Measurements from ENCODE around the gene STK32B. TPM values are rescaled to one million over a fixed set of nuclear protein-coding genes. Genes with fewer than 3 reads are reported as not detected.
"Not testable (repeated sequence)": the region's sequence is repeated elsewhere in the genome, so short reads cannot be mapped to it uniquely, and the experiment has no call there.

The STK32B gene
- total and polyA plus RNA-seq, 12 donors = 0.16 to 6.8 (median 0.52) TPM

DNA sequence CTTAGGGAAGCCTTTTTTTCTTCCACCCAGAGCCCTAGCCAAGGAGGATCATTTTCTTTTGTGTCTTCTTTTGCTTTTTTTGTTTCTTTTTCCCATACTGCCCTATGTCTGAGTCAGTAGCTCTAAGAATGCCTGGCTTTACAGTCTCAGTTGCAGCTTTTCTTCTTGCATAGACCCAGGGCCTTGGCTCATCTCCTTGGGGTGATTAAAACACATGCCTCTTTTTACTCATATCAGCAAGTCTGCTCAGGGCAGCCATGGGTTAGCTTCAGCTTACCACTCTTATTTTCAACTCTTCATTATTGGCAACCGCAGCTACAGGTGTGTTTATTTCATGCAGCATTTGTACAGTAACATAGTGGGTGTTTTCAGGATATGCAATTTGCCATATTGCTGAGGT is 196.5 kb downstream of the STK32B start:
- TF ChIP-seq POLR2A (IDR thresholded peaks at IDR 0.05) = no peak
- TF ChIP-seq, protein P1, sequence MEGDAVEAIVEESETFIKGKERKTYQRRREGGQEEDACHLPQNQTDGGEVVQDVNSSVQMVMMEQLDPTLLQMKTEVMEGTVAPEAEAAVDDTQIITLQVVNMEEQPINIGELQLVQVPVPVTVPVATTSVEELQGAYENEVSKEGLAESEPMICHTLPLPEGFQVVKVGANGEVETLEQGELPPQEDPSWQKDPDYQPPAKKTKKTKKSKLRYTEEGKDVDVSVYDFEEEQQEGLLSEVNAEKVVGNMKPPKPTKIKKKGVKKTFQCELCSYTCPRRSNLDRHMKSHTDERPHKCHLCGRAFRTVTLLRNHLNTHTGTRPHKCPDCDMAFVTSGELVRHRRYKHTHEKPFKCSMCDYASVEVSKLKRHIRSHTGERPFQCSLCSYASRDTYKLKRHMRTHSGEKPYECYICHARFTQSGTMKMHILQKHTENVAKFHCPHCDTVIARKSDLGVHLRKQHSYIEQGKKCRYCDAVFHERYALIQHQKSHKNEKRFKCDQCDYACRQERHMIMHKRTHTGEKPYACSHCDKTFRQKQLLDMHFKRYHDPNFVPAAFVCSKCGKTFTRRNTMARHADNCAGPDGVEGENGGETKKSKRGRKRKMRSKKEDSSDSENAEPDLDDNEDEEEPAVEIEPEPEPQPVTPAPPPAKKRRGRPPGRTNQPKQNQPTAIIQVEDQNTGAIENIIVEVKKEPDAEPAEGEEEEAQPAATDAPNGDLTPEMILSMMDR (IDR thresholded peaks at IDR 0.05) = no peak
- Histone ChIP-seq H3K27ac (no peak overlapping the region), H3K27me3 (no peaks in the 10 kb centered on the region), H3K36me3 (replicated peaks in 1 of 2) (no peaks in the 10 kb centered on the region), H3K4me1 (replicated peaks in 1 of 2) (no peaks in the 10 kb centered on the region), H3K4me3 (no peak overlapping the region), H3K9me3 (replicated peaks in 1 of 3) (no peaks in the 10 kb centered on the region)
- no peak for DNase-seq
- 73 to 90% (median 85%) methylated on average over 1 of the region's 1 CpG for WGBS, 4 donors
- intact Hi-C loops (cut with DNase I) = no loop called here

DNA sequence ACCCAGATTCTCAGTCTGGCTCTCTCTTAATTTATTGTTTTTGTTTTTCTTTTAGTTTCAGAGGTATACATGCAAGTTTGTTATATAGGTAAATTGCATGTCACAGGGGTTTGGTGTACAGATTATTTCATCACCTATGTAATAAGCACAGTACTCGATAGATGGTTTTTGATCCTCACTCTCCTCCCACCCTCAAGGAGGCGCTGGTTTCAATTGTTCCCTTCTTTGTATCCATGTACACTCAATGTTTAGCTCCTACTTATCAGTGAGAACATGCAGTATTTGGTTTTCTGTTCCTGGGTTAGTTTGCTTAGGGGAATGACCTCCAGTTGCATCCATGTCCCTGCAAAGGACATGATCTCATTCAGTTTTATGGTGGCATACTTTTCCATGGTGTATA is 198.4 kb downstream of the STK32B start:
- no peak for DNase-seq
- H3K27ac ChIP-seq = no peak overlapping the region
- TF ChIP-seq, protein P1 (IDR thresholded peaks at IDR 0.05) = no peak
- TF ChIP-seq POLR2A (IDR thresholded peaks at IDR 0.05) = no peak
- intact Hi-C loops (cut with DNase I) = no loop called here
- no peaks in the 10 kb centered on the region for H3K9me3 ChIP-seq (replicated peaks in 1 of 3)
- H3K36me3 ChIP-seq (replicated peaks in 1 of 2) = no peaks in the 10 kb centered on the region
- H3K27me3 ChIP-seq = no peaks in the 10 kb centered on the region
- H3K4me3 ChIP-seq = no peak overlapping the region
- WGBS, 4 donors = 57 to 65% (median 64%) methylated on average over 2 of the region's 2 CpGs
- H3K4me1 ChIP-seq (replicated peaks in 1 of 2) = no peaks in the 10 kb centered on the region

GRCh38 chr4:5250536-5250935 is 199.3 kb downstream of the STK32B start:
- DNase-seq; H3K27me3 ChIP-seq; H3K36me3 ChIP-seq (replicated peaks in 1 of 2); intact Hi-C loops (cut with DNase I); H3K9me3 ChIP-seq (replicated peaks in 1 of 3); H3K4me3 ChIP-seq; H3K27ac ChIP-seq; H3K4me1 ChIP-seq (replicated peaks in 1 of 2): not testable (repeated sequence)
- 77 to 88% (median 81%) methylated on average over 5 of the region's 5 CpGs for WGBS, 4 donors

DNA sequence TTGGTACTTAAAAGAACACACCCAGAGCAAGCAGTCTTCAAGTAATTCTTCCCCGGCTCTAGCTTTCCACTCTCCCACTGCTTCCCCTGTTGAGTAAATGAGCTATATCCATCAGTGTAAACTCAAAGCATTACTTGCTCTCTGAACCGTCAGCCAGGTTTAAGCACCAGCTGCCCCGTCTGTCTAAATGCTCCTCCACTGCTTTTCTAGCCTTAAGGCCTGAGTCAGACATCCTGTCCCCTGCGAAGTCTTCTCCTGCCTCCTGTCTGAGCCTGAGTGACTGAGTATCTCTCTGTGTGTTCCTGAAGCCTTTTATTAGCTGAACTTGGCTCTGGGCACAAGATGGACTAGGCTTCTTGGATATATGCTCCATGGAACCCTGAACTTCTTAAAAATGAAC is 205.1 kb downstream of the STK32B start:
- no peak overlapping the region for H3K4me3 ChIP-seq
- 69 to 87% (median 79%) methylated on average over 4 of the region's 4 CpGs for WGBS, 4 donors

GRCh38 chr4:5257086-5257485 is 205.8 kb downstream of the STK32B start:
- no peaks in the 10 kb centered on the region for H3K9me3 ChIP-seq (replicated peaks in 1 of 3)
- H3K27me3 ChIP-seq = no peaks in the 10 kb centered on the region
- H3K27ac ChIP-seq = no peak overlapping the region
- no peak for DNase-seq
- intact Hi-C loops (cut with DNase I) = no loop called here
- no peak overlapping the region for H3K4me3 ChIP-seq
- TF ChIP-seq, protein P1 (IDR thresholded peaks at IDR 0.05) = no peak
- no peak for TF ChIP-seq POLR2A (IDR thresholded peaks at IDR 0.05)
- WGBS, 4 donors = 66 to 88% (median 79%) methylated on average over 2 of the region's 2 CpGs
- H3K4me1 ChIP-seq (replicated peaks in 1 of 2) = no peaks in the 10 kb centered on the region
- no peaks in the 10 kb centered on the region for H3K36me3 ChIP-seq (replicated peaks in 1 of 2)

More for the DNA sequence above, 205.1 kb downstream of the STK32B start:
- Histone ChIP-seq H3K4me1 (replicated peaks in 1 of 2) (no peaks in the 10 kb centered on the region), H3K9me3 (replicated peaks in 1 of 3) (no peaks in the 10 kb centered on the region), H3K36me3 (replicated peaks in 1 of 2) (no peaks in the 10 kb centered on the region), H3K27me3 (no peaks in the 10 kb centered on the region), H3K27ac (no peak overlapping the region)
- intact Hi-C loops (cut with DNase I) = no loop called here
- no peak for DNase-seq
- TF ChIP-seq, protein P1 (IDR thresholded peaks at IDR 0.05) = no peak
